HepG2 (cell line): ENCODE results near the gene CLRN2. TPM values are rescaled to one million over a fixed set of nuclear protein-coding genes. Genes with fewer than 3 reads are reported as not detected.

Source experiments
- AGO2 ChIP-seq: fragments of 200-400 bp; formaldehyde crosslinking; optimal IDR thresholded peaks from 2 replicates; pipeline ENCODE3; 2017; ENCODE audit warnings: mild to moderate bottlenecking, low read depth, low read length, moderate library complexity
- ARHGAP35 ChIP-seq: sonication (generic); formaldehyde crosslinking; IDR thresholded peaks from 2 replicates; pipeline ENCODE4 v1.9.0; 2022; ENCODE audit warnings: mild to moderate bottlenecking, inconsistent platforms, moderate library complexity, missing genetic modification reagents, borderline replicate concordance
- ATM ChIP-seq: fragments of 450-650 bp; IDR thresholded peaks from 2 replicates; pipeline ENCODE4 v1.7.1; 2017; ENCODE audit warnings: mild to moderate bottlenecking, borderline replicate concordance
- CBX2 ChIP-seq, 2 experiments: fragments of 200-600 bp in 1 of 2; sonication (generic); formaldehyde crosslinking in 1 of 2; IDR thresholded peaks; 2 replicates each; pipeline versions ENCODE4 v1.7.0 to v1.8.1; 2018 to 2022; ENCODE audit warnings: low read depth in 2 of 2, low read length in 1 of 2, mild to moderate bottlenecking in 1 of 2, missing genetic modification reagents in 1 of 2
- CHD4 ChIP-seq: fragments of 200-600 bp; sonication (generic); IDR thresholded peaks from 2 replicates; pipeline ENCODE4 v1.7.0; 2017; ENCODE audit warnings: mild to moderate bottlenecking, low read length, borderline replicate concordance
- GLI4 ChIP-seq: sonication (generic); formaldehyde crosslinking; IDR thresholded peaks from 2 replicates; pipeline ENCODE4 v1.5.1; 2020; ENCODE audit warnings: missing genetic modification reagents, mild to moderate bottlenecking, moderate library complexity, borderline replicate concordance
- MED8 ChIP-seq: sonication (generic); formaldehyde crosslinking; IDR thresholded peaks from 2 replicates; pipeline ENCODE4 v1.8.1; 2023; ENCODE audit warnings: mild to moderate bottlenecking, missing genetic modification reagents; ENCODE audit not compliant: insufficient replicate concordance
- POLR2A ChIP-seq, 2 experiments: IDR thresholded peaks; 2 replicates each; pipeline ENCODE4 v1.6.1; 2011; ENCODE audit warnings: low read depth in 2 of 2, low read length in 2 of 2, mild to moderate bottlenecking in 1 of 2, moderate library complexity in 1 of 2; ENCODE audit not compliant: insufficient read depth in 1 of 2
- ZNF143 ChIP-seq: sonication (generic); formaldehyde crosslinking; IDR thresholded peaks from 2 replicates; pipeline ENCODE4 v1.4.0; 2020; ENCODE audit warnings: missing genetic modification reagents
- ZNF260 ChIP-seq: sonication (generic); formaldehyde crosslinking; IDR thresholded peaks from 2 replicates; pipeline ENCODE4 v1.4.0; 2020; ENCODE audit warnings: missing genetic modification reagents, low read depth, mild to moderate bottlenecking, borderline replicate concordance
- ZNF30 ChIP-seq: sonication (generic); formaldehyde crosslinking; IDR thresholded peaks from 2 replicates; pipeline ENCODE4 v1.5.0; 2020; ENCODE audit warnings: mild to moderate bottlenecking, missing genetic modification reagents
- ZNF552 ChIP-seq: sonication (generic); formaldehyde crosslinking; IDR thresholded peaks from 2 replicates; pipeline ENCODE4 v1.9.0; 2022; ENCODE audit warnings: missing genetic modification reagents, mild to moderate bottlenecking, borderline replicate concordance
- ZNF567 ChIP-seq: sonication (generic); formaldehyde crosslinking; IDR thresholded peaks from 2 replicates; pipeline ENCODE4 v1.8.1; 2023; ENCODE audit warnings: mild to moderate bottlenecking, missing genetic modification reagents, borderline replicate concordance
- polyA plus RNA-seq, 8 experiments: library from polyadenylated mRNA; depleted of rRNA in 3 of 8; stranded (reverse) in 7 of 8; unstranded in 1 of 8; fragments of >200 nt; fragmentation: Illumina TruSeq in 4 of 8; extraction: Trizol in 4 of 8; gene quantifications; 2 replicates each; pipeline versions ENCODE4 v1.2.1 to v1.2.3, GENCODE V29; 2011 to 2016; ENCODE audit warnings: low read depth in 4 of 8, missing spikeins in 1 of 8, mixed read lengths in 1 of 8; ENCODE audit not compliant: insufficient read depth in 1 of 8
- total RNA-seq, 5 experiments: library from RNA; depleted of rRNA; stranded (reverse); fragments of >200 nt; fragmentation: Illumina TruSeq; extraction: Trizol; gene quantifications; 2 replicates each; pipeline ENCODE4 v1.2.3, GENCODE V29; 2016; ENCODE audit warnings: low read depth in 1 of 5
- TF ChIP-seq, protein P1 (sequence below): sonication (generic); formaldehyde crosslinking; IDR thresholded peaks from 2 replicates; pipeline ENCODE4 v1.5.1; 2020; ENCODE audit warnings: missing genetic modification reagents, mild to moderate bottlenecking, borderline replicate concordance
- TF ChIP-seq, protein P2 (sequence below): sonication (generic); formaldehyde crosslinking; IDR thresholded peaks from 2 replicates; pipeline ENCODE4 v1.4.0; 2020; ENCODE audit warnings: missing genetic modification reagents, mild to moderate bottlenecking, borderline replicate concordance
- TF ChIP-seq, protein P3 (sequence below): IDR thresholded peaks from 2 replicates; pipeline ENCODE4 v1.6.1; 2016; ENCODE audit warnings: mild to moderate bottlenecking, missing biosample characterization, missing genetic modification reagents
- TF ChIP-seq, protein P4 (sequence below): sonication (generic); formaldehyde crosslinking; IDR thresholded peaks from 2 replicates; pipeline ENCODE4 v1.4.0; 2020; ENCODE audit warnings: missing genetic modification reagents
- TF ChIP-seq, protein P5 (sequence below): IDR thresholded peaks from 2 replicates; pipeline ENCODE4 v1.6.1; 2018; ENCODE audit warnings: missing genetic modification reagents

The CLRN2 gene
- total and polyA plus RNA-seq, 2 of the 13 experiments (the other 11 are each of a cell fraction or from before 2014, with no cell fraction given) = not detected

DNA sequence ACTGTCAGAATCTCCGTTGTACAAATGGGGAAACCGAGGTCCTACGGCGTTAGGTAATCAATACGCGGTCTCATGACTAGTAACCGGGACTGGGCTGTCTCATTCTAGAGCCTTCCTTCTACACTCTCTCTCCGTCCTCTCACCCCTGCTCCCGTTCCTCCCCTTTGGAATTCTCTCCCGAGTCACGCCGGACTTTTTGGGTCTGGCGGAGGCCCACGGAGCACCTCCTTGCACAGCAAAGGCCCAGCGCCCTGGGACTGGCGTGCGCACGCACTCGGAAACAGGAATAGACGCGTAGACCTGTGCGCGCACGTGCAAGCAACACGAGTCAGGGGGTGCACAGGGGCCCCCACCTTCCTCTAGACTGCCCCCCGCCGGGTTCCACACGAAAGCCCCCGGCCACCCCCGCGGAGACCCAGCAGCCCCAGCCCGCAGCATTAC is 3.4 kb upstream of the CLRN2 start (continued):
- no peak for TF ChIP-seq ATM
- peak; percentile 78; the same call in 1 of the 2 replicates for TF ChIP-seq GLI4
- TF ChIP-seq, protein P1, sequence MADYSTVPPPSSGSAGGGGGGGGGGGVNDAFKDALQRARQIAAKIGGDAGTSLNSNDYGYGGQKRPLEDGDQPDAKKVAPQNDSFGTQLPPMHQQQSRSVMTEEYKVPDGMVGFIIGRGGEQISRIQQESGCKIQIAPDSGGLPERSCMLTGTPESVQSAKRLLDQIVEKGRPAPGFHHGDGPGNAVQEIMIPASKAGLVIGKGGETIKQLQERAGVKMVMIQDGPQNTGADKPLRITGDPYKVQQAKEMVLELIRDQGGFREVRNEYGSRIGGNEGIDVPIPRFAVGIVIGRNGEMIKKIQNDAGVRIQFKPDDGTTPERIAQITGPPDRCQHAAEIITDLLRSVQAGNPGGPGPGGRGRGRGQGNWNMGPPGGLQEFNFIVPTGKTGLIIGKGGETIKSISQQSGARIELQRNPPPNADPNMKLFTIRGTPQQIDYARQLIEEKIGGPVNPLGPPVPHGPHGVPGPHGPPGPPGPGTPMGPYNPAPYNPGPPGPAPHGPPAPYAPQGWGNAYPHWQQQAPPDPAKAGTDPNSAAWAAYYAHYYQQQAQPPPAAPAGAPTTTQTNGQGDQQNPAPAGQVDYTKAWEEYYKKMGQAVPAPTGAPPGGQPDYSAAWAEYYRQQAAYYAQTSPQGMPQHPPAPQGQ (CRISPR knock-in tag) = no peak
- TF ChIP-seq ZNF30 (CRISPR knock-in tag) = no peak
- TF ChIP-seq, protein P2, sequence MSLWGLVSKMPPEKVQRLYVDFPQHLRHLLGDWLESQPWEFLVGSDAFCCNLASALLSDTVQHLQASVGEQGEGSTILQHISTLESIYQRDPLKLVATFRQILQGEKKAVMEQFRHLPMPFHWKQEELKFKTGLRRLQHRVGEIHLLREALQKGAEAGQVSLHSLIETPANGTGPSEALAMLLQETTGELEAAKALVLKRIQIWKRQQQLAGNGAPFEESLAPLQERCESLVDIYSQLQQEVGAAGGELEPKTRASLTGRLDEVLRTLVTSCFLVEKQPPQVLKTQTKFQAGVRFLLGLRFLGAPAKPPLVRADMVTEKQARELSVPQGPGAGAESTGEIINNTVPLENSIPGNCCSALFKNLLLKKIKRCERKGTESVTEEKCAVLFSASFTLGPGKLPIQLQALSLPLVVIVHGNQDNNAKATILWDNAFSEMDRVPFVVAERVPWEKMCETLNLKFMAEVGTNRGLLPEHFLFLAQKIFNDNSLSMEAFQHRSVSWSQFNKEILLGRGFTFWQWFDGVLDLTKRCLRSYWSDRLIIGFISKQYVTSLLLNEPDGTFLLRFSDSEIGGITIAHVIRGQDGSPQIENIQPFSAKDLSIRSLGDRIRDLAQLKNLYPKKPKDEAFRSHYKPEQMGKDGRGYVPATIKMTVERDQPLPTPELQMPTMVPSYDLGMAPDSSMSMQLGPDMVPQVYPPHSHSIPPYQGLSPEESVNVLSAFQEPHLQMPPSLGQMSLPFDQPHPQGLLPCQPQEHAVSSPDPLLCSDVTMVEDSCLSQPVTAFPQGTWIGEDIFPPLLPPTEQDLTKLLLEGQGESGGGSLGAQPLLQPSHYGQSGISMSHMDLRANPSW = no peak
- peak; percentile 4 for TF ChIP-seq MED8
- TF ChIP-seq ARHGAP35 (CRISPR knock-in tag) = no peak
- TF ChIP-seq ZNF143 (CRISPR knock-in tag) = no peak
- TF ChIP-seq POLR2A (IDR thresholded peaks at IDR 0.05; ENCODE audit: insufficient read depth in 1 of 2, low read depth in 2 of 2, low read length in 2 of 2) = no peak; a peak in 1 of 4 replicates
- TF ChIP-seq ZNF260 = no peak
- TF ChIP-seq AGO2 = peak; percentile 50
- no peak for TF ChIP-seq ZNF567
- TF ChIP-seq, protein P3, sequence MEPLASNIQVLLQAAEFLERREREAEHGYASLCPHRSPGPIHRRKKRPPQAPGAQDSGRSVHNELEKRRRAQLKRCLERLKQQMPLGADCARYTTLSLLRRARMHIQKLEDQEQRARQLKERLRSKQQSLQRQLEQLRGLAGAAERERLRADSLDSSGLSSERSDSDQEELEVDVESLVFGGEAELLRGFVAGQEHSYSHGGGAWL (CRISPR knock-in tag) = 0 out of 2 replicates have a peak, but pooled peaks have one; percentile 50
- no peak for TF ChIP-seq CBX2 (IDR thresholded peaks at IDR 0.05; ENCODE audit: low read depth, low read length)
- 0 out of 2 replicates have a peak, but pooled peaks have one; percentile 8 for TF ChIP-seq CBX2 (CRISPR knock-in tag; IDR thresholded peaks at IDR 0.05; ENCODE audit: low read depth)
- no peak for TF ChIP-seq CHD4
- no peak for TF ChIP-seq ZNF552 (CRISPR knock-in tag)
- TF ChIP-seq, protein P4, sequence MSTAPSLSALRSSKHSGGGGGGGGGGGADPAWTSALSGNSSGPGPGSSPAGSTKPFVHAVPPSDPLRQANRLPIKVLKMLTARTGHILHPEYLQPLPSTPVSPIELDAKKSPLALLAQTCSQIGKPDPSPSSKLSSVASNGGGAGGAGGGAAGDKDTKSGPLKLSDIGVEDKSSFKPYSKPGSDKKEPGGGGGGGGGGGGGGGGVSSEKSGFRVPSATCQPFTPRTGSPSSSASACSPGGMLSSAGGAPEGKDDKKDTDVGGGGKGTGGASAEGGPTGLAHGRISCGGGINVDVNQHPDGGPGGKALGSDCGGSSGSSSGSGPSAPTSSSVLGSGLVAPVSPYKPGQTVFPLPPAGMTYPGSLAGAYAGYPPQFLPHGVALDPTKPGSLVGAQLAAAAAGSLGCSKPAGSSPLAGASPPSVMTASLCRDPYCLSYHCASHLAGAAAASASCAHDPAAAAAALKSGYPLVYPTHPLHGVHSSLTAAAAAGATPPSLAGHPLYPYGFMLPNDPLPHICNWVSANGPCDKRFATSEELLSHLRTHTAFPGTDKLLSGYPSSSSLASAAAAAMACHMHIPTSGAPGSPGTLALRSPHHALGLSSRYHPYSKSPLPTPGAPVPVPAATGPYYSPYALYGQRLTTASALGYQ (CRISPR knock-in tag) = no peak
- TF ChIP-seq, protein P5, sequence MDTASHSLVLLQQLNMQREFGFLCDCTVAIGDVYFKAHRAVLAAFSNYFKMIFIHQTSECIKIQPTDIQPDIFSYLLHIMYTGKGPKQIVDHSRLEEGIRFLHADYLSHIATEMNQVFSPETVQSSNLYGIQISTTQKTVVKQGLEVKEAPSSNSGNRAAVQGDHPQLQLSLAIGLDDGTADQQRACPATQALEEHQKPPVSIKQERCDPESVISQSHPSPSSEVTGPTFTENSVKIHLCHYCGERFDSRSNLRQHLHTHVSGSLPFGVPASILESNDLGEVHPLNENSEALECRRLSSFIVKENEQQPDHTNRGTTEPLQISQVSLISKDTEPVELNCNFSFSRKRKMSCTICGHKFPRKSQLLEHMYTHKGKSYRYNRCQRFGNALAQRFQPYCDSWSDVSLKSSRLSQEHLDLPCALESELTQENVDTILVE (CRISPR knock-in tag) = no peak
